ENCODE results near the gene MSH5.

MSH5 gene

GRCh38 chr6:31811645-31812044 is 71.8 kb downstream of the MSH5 start:
- no peak for DNase-seq

Measured in 8988T (cell line).